Natural killer cell treated with Interleukin-12 subunit alpha and Interleukin-12 subunit beta and Interleukin-15 and Interleukin-18, amount 100 ng/mL, for 72 hours (primary cell): Measurements from ENCODE around the gene KCNK15. TPM values are rescaled to one million over a fixed set of nuclear protein-coding genes. Genes with fewer than 3 reads are reported as not detected.
A peak's percentile ranks its signal among the peaks of the same experiment; 100 is the strongest.

Source experiments
- ATAC-seq, 2 donors: fragments of 150-1000 bp; cut with Tn5 transposase in 1 of 2; sonication (Bioruptor Pico), chemical (Tn5 transposase) in 1 of 2; 2 replicates each; pipeline ENCODE4 v1.10.0; 2021
- DNase-seq: peaks from one replicate; pipeline ENCODE4 v3.0.0; 2022; ENCODE audit warnings: low spot score
- H3K27ac Mint-ChIP-seq, 2 donors: 1 replicate in 1 of 2; 2 replicates in 1 of 2; pipeline ENCODE4 v1.8.0; 2022; ENCODE audit warnings: mixed read lengths in 2 of 2, mild to moderate bottlenecking in 1 of 2, moderate library complexity in 1 of 2
- H3K27me3 Mint-ChIP-seq, 2 donors: 1 replicate in 1 of 2; 2 replicates in 1 of 2; pipeline ENCODE4 v1.8.0; 2022; ENCODE audit warnings: mixed read lengths in 2 of 2
- H3K36me3 Mint-ChIP-seq: one replicate; pipeline ENCODE4 v1.8.0; 2022; ENCODE audit warnings: mixed read lengths
- H3K4me1 Mint-ChIP-seq, 2 donors: 1 replicate in 1 of 2; 2 replicates in 1 of 2; pipeline ENCODE4 v1.8.0; 2022; ENCODE audit warnings: low read depth in 2 of 2, mixed read lengths in 2 of 2, mild to moderate bottlenecking in 1 of 2
- H3K4me3 Mint-ChIP-seq: one replicate; pipeline ENCODE4 v1.8.0; 2022; ENCODE audit warnings: mixed read lengths
- H3K9me3 Mint-ChIP-seq: 2 replicates; pipeline ENCODE4 v1.8.0; 2022; ENCODE audit warnings: mixed read lengths
- total RNA-seq, 2 donors: library from RNA; stranded (reverse); gene quantifications; one replicate each; pipeline ENCODE4 v1.2.3, GENCODE V29; 2022

The KCNK15 gene
- total RNA-seq, 2 donors from 2014 or later: 0.28 to 0.50 TPM

GRCh38 chr20:44781118-44781517 is 35.5 kb downstream of the KCNK15 start:
- peaks cover 25 to 38% of the 10 kb centered on the region in 2 donors for H3K27me3 Mint-ChIP-seq
- H3K4me3 Mint-ChIP-seq: no peak overlapping the region
- ATAC-seq: no peak
- no peaks in the 10 kb centered on the region for H3K4me1 Mint-ChIP-seq
- H3K27ac Mint-ChIP-seq: no peak overlapping the region
- no peaks in the 10 kb centered on the region for H3K36me3 Mint-ChIP-seq
- no peak for DNase-seq
- H3K9me3 Mint-ChIP-seq: no peaks in the 10 kb centered on the region

DNA sequence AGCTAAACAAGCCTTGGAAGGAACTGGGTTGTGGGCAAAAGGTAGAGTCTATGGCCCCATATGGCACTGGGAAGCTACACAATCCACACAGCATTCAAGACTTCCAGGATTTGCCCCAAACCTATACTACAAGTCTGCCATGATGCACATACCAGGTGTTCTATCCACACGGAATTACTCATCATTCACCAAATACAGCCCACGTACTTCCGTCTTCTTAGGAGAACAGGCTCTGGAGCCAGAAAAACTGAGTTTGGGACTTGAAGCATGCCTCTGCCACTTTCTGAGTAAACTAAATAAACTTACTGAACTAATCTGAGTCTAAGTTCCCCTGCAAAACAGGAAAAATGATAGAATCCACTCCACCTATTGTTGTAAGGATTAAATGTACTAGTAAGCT is 36.1 kb downstream of the KCNK15 start:
- no peaks in the 10 kb centered on the region for H3K9me3 Mint-ChIP-seq
- ATAC-seq (no peak), DNase-seq (no peak)
- no peak overlapping the region for H3K4me3 Mint-ChIP-seq
- peaks cover 25 to 39% of the 10 kb centered on the region in 2 donors for H3K27me3 Mint-ChIP-seq
- no peak overlapping the region for H3K27ac Mint-ChIP-seq
- H3K4me1 Mint-ChIP-seq: no peaks in the 10 kb centered on the region
- H3K36me3 Mint-ChIP-seq: no peaks in the 10 kb centered on the region

GRCh38 chr20:44784688-44785087 is 39.0 kb downstream of the KCNK15 start:
- Mint-ChIP-seq H3K27me3 (peaks cover 23 to 35% of the 10 kb centered on the region in 2 donors), H3K9me3 (no peaks in the 10 kb centered on the region), H3K36me3 (no peaks in the 10 kb centered on the region), H3K4me3 (no peak overlapping the region), H3K4me1 (no peaks in the 10 kb centered on the region), H3K27ac (no peak overlapping the region)
- ATAC-seq (no peak), DNase-seq (no peak)

- Mint-ChIP-seq H3K9me3 (no peaks in the 10 kb centered on the region), H3K27ac (no peak overlapping the region), H3K36me3 (no peaks in the 10 kb centered on the region), H3K4me1 (no peaks in the 10 kb centered on the region), H3K4me3 (no peak overlapping the region), H3K27me3 (peaks cover 22 to 27% of the 10 kb centered on the region in 2 donors)
- ATAC-seq (no peak), DNase-seq (no peak)
These were observed 40.1 kb downstream of the KCNK15 start for GRCh38 chr20:44785768-44786167.

DNA sequence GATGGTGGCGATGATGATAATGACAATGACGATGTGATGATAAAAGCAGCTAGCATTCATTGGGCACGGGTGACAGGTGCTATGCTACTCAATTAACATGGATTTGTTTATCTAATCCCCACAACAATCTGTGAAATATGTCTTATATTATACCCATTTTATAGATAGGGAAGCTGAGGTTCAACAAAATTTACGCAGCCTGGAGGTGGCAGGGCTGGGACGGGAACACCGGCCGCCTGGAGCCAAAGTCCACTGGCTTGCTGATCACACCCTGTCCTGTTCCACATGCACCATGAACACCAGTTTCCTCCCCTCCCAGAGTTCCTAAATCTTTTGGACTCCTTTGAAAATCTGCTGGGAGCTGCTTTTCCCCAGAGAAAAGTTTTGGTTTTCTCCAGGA is 41.6 kb downstream of the KCNK15 start:
- Mint-ChIP-seq H3K9me3 (no peaks in the 10 kb centered on the region), H3K36me3 (no peaks in the 10 kb centered on the region), H3K4me3 (no peak overlapping the region), H3K27ac (no peak overlapping the region), H3K27me3 (peaks cover 18 to 20% of the 10 kb centered on the region in 2 donors), H3K4me1 (no peaks in the 10 kb centered on the region)
- ATAC-seq (no peak), DNase-seq (no peak)

DNA sequence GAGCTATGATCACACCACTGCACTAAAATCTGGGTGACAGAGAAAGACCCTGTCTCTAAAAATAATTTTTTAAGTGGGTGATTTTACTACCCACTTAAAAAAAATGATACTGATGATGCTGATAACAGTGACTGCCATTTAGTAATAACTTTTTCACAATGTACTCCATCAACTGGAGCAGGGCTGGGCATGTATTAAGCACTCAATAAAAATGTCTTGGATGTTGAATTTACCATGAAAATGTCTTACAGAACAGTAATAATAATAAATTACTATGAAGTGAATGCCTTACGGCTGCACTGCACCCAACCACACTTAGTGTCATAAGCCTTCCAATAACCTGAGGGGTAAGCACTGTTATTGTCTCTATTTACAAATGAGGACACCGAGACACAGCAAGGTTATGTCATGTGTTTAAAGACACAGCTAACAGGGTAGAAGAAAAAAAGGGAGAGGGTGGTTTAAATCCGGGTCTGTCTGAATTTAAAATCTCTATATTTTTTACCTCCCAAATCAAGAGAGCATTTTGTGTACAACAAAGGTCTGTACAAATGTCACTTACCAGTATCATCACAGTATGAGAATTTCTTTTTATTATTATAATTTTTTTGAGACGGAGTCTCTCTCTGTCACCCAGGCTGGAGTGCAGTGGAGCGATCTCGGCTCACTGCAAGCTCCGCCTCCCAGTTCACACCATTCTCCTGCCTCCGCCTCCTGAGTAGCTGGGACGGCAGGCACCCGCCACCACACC is 43.2 kb downstream of the KCNK15 start:
- ATAC-seq: no peak
- Mint-ChIP-seq H3K27me3 (peaks cover 18 to 20% of the 10 kb centered on the region in 2 donors), H3K36me3 (no peaks in the 10 kb centered on the region)

DNA sequence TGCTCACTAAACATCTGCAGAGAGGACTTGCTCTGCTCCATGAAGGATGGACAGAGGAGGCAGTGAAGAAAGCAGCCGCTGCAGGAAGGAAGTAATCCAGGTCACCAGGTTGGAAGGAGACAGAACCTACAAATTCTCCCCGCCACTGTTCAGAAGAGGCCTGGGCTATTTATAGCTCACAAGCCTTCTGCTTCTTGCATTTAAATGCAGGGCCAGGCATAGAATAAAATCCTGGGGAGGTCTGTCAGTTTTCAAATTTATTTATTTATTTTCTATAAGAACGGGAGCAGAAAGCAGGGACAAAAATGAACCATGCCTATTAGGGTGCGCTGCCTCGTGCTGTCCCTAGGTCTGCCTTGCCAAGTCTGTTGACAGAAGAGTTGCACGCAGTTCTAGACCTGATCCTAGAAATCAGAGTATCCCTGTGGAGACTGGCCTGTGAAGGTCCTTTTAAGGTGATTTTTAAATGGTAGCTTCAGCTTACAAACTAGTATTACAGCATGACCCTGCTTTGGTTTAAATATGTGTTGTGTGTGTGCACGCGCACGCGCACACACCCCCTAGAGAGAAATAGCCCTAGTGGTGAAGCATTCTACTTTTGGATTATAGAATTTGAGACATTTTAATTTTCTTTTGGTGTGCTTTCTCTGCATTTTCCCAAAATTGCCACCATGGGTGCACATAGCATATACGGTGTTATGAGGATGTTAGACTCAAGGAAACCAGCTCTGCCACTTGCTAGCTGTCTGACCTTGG is 45.2 kb downstream of the KCNK15 start:
- Mint-ChIP-seq H3K27me3 (peaks cover 11 to 15% of the 10 kb centered on the region in 2 donors), H3K9me3 (no peaks in the 10 kb centered on the region), H3K4me3 (no peak overlapping the region), H3K27ac (no peak overlapping the region), H3K36me3 (no peaks in the 10 kb centered on the region), H3K4me1 (no peaks in the 10 kb centered on the region)
- DNase-seq (peak; percentile 25), ATAC-seq (no peak)

More for the DNA sequence above, 43.2 kb downstream of the KCNK15 start:
- H3K4me3 Mint-ChIP-seq: no peak overlapping the region
- no peak overlapping the region for H3K27ac Mint-ChIP-seq
- no peak for DNase-seq
- H3K4me1 Mint-ChIP-seq: no peaks in the 10 kb centered on the region
- H3K9me3 Mint-ChIP-seq: no peaks in the 10 kb centered on the region

- ATAC-seq: no peak
These were observed 47.1 kb downstream of the KCNK15 start for GRCh38 chr20:44792796-44793195.

GRCh38 chr20:44795836-44796235 is 50.2 kb downstream of the KCNK15 start:
- ATAC-seq (no peak), DNase-seq (no peak)
- H3K27me3 Mint-ChIP-seq: peaks cover 0 to 9% of the 10 kb centered on the region in 2 donors
- no peaks in the 10 kb centered on the region for H3K36me3 Mint-ChIP-seq
- no peaks in the 10 kb centered on the region for H3K4me1 Mint-ChIP-seq
- no peak overlapping the region for H3K4me3 Mint-ChIP-seq
- no peaks in the 10 kb centered on the region for H3K9me3 Mint-ChIP-seq
- H3K27ac Mint-ChIP-seq: no peak overlapping the region

More at GRCh38 chr20:44792796-44793195, 47.1 kb downstream of the KCNK15 start:
- Mint-ChIP-seq H3K9me3 (no peaks in the 10 kb centered on the region), H3K4me1 (no peaks in the 10 kb centered on the region), H3K27ac (no peak overlapping the region), H3K27me3 (peaks cover 0 to 12% of the 10 kb centered on the region in 2 donors), H3K36me3 (no peaks in the 10 kb centered on the region), H3K4me3 (no peak overlapping the region)
- no peak for DNase-seq

DNA sequence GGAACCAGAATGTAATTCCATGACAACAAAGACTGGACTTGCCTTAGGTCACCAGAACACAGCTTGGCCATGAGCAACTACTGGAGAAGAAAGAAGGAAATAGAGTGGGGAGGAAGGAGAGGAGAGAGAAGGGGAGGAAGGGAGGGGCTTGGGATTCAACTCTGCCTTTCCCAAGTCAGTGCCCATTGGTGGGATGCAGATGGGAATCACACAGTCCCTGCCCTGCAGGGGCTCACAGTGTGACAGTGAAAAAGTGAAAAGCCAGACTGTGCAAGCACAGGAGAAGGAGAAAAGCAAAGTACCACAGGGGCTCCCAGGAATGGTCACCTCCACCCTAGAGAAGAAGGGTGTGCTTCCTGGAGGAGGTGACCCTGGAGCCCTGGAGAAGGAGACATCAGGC is 50.6 kb downstream of the KCNK15 start:
- no peaks in the 10 kb centered on the region for H3K9me3 Mint-ChIP-seq
- H3K27me3 Mint-ChIP-seq: peaks cover 0 to 9% of the 10 kb centered on the region in 2 donors
- H3K36me3 Mint-ChIP-seq: no peaks in the 10 kb centered on the region
- no peak overlapping the region for H3K27ac Mint-ChIP-seq
- no peaks in the 10 kb centered on the region for H3K4me1 Mint-ChIP-seq
- ATAC-seq: no peak
- peak; percentile 18 for DNase-seq
- H3K4me3 Mint-ChIP-seq: no peak overlapping the region

GRCh38 chr20:44796758-44797457 is 51.2 kb downstream of the KCNK15 start:
- H3K9me3 Mint-ChIP-seq: no peaks in the 10 kb centered on the region
- H3K4me1 Mint-ChIP-seq: no peaks in the 10 kb centered on the region
- DNase-seq (no peak), ATAC-seq (no peak)
- H3K36me3 Mint-ChIP-seq: no peaks in the 10 kb centered on the region
- peaks cover 0 to 6% of the 10 kb centered on the region in 2 donors for H3K27me3 Mint-ChIP-seq
- H3K27ac Mint-ChIP-seq: no peak overlapping the region
- no peak overlapping the region for H3K4me3 Mint-ChIP-seq

DNA sequence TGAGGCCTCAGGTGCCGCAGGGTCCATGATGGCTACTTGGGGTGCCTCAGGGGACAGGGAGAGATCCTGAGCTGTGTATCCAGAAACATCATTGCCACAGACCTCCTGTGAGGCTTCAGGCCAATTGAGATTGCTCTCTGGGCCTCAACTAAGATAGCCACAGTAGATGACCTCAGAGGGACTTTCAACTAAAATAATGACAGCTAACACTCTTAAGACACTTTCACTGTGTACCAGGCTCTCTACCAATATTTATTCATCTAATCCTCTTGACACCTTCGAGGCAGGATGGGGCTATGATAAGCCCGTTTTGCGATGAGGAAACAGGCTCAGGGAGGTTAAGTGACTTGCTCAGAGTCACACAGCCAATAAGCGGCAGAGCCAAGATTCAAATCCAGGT is 54.0 kb downstream of the KCNK15 start:
- Mint-ChIP-seq H3K9me3 (no peaks in the 10 kb centered on the region), H3K36me3 (no peaks in the 10 kb centered on the region), H3K27ac (no peak overlapping the region), H3K4me1 (no peaks in the 10 kb centered on the region), H3K27me3 (peaks cover 12 to 15% of the 10 kb centered on the region in 2 donors), H3K4me3 (no peak overlapping the region)
- ATAC-seq (no peak), DNase-seq (no peak)

DNA sequence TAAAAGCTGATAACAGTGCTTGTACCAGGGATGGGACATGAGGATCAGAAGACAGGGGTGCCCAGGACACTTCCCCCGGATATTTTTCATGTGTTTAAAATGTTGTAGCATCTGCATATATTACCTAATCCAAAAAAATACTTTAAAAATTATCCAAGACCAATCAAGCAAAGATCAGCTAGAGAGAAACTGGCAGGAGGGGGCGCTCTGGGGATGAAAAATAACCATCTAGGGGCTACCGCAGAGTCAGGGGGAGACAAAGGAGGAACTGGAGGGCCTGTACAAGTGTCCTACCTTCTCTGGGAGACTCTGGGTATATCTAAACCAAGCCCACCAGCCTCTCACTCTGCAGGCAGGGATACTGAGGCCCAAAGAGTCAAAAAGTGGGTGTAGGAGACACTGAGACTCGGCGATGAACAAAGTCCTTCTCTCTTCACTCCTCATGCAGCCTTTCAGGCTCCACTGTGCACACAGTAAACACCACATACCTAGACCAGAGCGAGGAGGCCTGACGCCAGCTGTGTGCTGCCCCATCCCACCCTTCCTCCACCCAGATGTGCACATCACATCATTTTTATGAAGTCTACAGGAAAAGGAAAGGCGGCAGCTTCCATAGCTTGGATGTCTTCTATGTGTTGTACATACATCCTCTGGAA is 54.9 kb downstream of the KCNK15 start:
- DNase-seq (no peak), ATAC-seq (no peak)
- H3K4me1 Mint-ChIP-seq: no peaks in the 10 kb centered on the region
- H3K9me3 Mint-ChIP-seq: no peaks in the 10 kb centered on the region
- H3K4me3 Mint-ChIP-seq: no peak overlapping the region
- H3K27me3 Mint-ChIP-seq: peaks cover 12 to 15% of the 10 kb centered on the region in 2 donors
- H3K27ac Mint-ChIP-seq: no peak overlapping the region
- no peaks in the 10 kb centered on the region for H3K36me3 Mint-ChIP-seq
